ENCODE measurements around the gene DMRTC1.
A peak's percentile ranks its signal among the peaks of the same experiment; 100 is the strongest.
"Not testable (repeated sequence)": the region's sequence is repeated elsewhere in the genome, so short reads cannot be mapped to it uniquely, and the experiment has no call there.

The DMRTC1 gene

GRCh38 chrX:72936882-72937455 lies 6.7 kb downstream of the DMRTC1 start:
- H3K9ac ChIP-seq (ENCODE audit: low read depth, low read length); H2AFZ ChIP-seq (ENCODE audit: low read depth, low read length); H3K36me3 ChIP-seq (ENCODE audit: insufficient read depth, low read length); DNase-seq; H3K79me2 ChIP-seq (ENCODE audit: insufficient read depth, low read length); H4K20me1 ChIP-seq (ENCODE audit: insufficient read depth, low read length); H3K27me3 ChIP-seq (ENCODE audit: insufficient read depth, low read length, poor library complexity); H3K4me3 ChIP-seq (ENCODE audit: low read depth in 1 of 2, low read length in 2 of 2); H3K27ac ChIP-seq (ENCODE audit: low read length); H3K4me2 ChIP-seq (ENCODE audit: insufficient read depth, low read length); H3K9me3 ChIP-seq (ENCODE audit: insufficient read depth, low read length, severe bottlenecking); H3K4me1 ChIP-seq (ENCODE audit: insufficient read depth, low read length); ATAC-seq (ENCODE audit: insufficient read depth, low read depth): not testable (repeated sequence)

GRCh38 chrX:72936455-72936854 lies 7.2 kb downstream of the DMRTC1 start:
- H4K20me1 ChIP-seq (ENCODE audit: insufficient read depth, low read length); H3K4me2 ChIP-seq (ENCODE audit: insufficient read depth, low read length); H3K79me2 ChIP-seq (ENCODE audit: insufficient read depth, low read length); DNase-seq; H2AFZ ChIP-seq (ENCODE audit: low read depth, low read length); H3K4me1 ChIP-seq (ENCODE audit: insufficient read depth, low read length); H3K9me3 ChIP-seq (ENCODE audit: insufficient read depth, low read length, severe bottlenecking); H3K27ac ChIP-seq (ENCODE audit: low read length); H3K4me3 ChIP-seq (ENCODE audit: low read depth in 1 of 2, low read length in 2 of 2); H3K9ac ChIP-seq (ENCODE audit: low read depth, low read length); H3K27me3 ChIP-seq (ENCODE audit: insufficient read depth, low read length, poor library complexity); H3K36me3 ChIP-seq (ENCODE audit: insufficient read depth, low read length): not testable (repeated sequence)
- peak; percentile 50; the same call in 1 of the 3 replicates for ATAC-seq (ENCODE audit: insufficient read depth, low read depth)

GRCh38 chrX:72932283-72932682 lies 11.4 kb downstream of the DMRTC1 start:
- H3K9ac ChIP-seq (ENCODE audit: low read depth, low read length); ATAC-seq (ENCODE audit: insufficient read depth, low read depth); H4K20me1 ChIP-seq (ENCODE audit: insufficient read depth, low read length); H3K9me3 ChIP-seq (ENCODE audit: insufficient read depth, low read length, severe bottlenecking); H2AFZ ChIP-seq (ENCODE audit: low read depth, low read length); H3K27ac ChIP-seq (ENCODE audit: low read length); H3K36me3 ChIP-seq (ENCODE audit: insufficient read depth, low read length); H3K27me3 ChIP-seq (ENCODE audit: insufficient read depth, low read length, poor library complexity); H3K79me2 ChIP-seq (ENCODE audit: insufficient read depth, low read length); H3K4me3 ChIP-seq (ENCODE audit: low read depth in 1 of 2, low read length in 2 of 2); DNase-seq; H3K4me1 ChIP-seq (ENCODE audit: insufficient read depth, low read length); H3K4me2 ChIP-seq (ENCODE audit: insufficient read depth, low read length): not testable (repeated sequence)

- H3K79me2 ChIP-seq (ENCODE audit: insufficient read depth, low read length); ATAC-seq (ENCODE audit: insufficient read depth, low read depth); H3K4me3 ChIP-seq (ENCODE audit: low read depth in 1 of 2, low read length in 2 of 2); H3K9me3 ChIP-seq (ENCODE audit: insufficient read depth, low read length, severe bottlenecking); H4K20me1 ChIP-seq (ENCODE audit: insufficient read depth, low read length); H3K36me3 ChIP-seq (ENCODE audit: insufficient read depth, low read length); H3K27ac ChIP-seq (ENCODE audit: low read length); DNase-seq; H3K4me2 ChIP-seq (ENCODE audit: insufficient read depth, low read length); H2AFZ ChIP-seq (ENCODE audit: low read depth, low read length); H3K4me1 ChIP-seq (ENCODE audit: insufficient read depth, low read length); H3K27me3 ChIP-seq (ENCODE audit: insufficient read depth, low read length, poor library complexity); H3K9ac ChIP-seq (ENCODE audit: low read depth, low read length): not testable (repeated sequence)
Observed at GRCh38 chrX:72916096-72916495, 27.5 kb downstream of the DMRTC1 start.

- DNase-seq; H3K36me3 ChIP-seq (ENCODE audit: insufficient read depth, low read length); H3K4me3 ChIP-seq (ENCODE audit: low read depth in 1 of 2, low read length in 2 of 2); ATAC-seq (ENCODE audit: insufficient read depth, low read depth); H3K27ac ChIP-seq (ENCODE audit: low read length); H3K9me3 ChIP-seq (ENCODE audit: insufficient read depth, low read length, severe bottlenecking); H3K27me3 ChIP-seq (ENCODE audit: insufficient read depth, low read length, poor library complexity); H3K79me2 ChIP-seq (ENCODE audit: insufficient read depth, low read length); H3K4me2 ChIP-seq (ENCODE audit: insufficient read depth, low read length); H4K20me1 ChIP-seq (ENCODE audit: insufficient read depth, low read length); H2AFZ ChIP-seq (ENCODE audit: low read depth, low read length); H3K4me1 ChIP-seq (ENCODE audit: insufficient read depth, low read length); H3K9ac ChIP-seq (ENCODE audit: low read depth, low read length): not testable (repeated sequence)
Observed at GRCh38 chrX:72912315-72912714, 31.3 kb downstream of the DMRTC1 start, which contains the start of gene FAM236C. Gene FAM236C (plus strand): TSS chrX:72912615. CDS start chrX:72912715, 100 bp downstream.

- not testable (repeated sequence) for H3K4me1 ChIP-seq (ENCODE audit: insufficient read depth, low read length); H4K20me1 ChIP-seq (ENCODE audit: insufficient read depth, low read length); H3K79me2 ChIP-seq (ENCODE audit: insufficient read depth, low read length); H3K9ac ChIP-seq (ENCODE audit: low read depth, low read length); H3K27me3 ChIP-seq (ENCODE audit: insufficient read depth, low read length, poor library complexity); DNase-seq; H3K9me3 ChIP-seq (ENCODE audit: insufficient read depth, low read length, severe bottlenecking); H2AFZ ChIP-seq (ENCODE audit: low read depth, low read length); H3K36me3 ChIP-seq (ENCODE audit: insufficient read depth, low read length); ATAC-seq (ENCODE audit: insufficient read depth, low read depth); H3K4me3 ChIP-seq (ENCODE audit: low read depth in 1 of 2, low read length in 2 of 2); H3K4me2 ChIP-seq (ENCODE audit: insufficient read depth, low read length); H3K27ac ChIP-seq (ENCODE audit: low read length)
Observed at GRCh38 chrX:72889740-72890139, 53.9 kb downstream of the DMRTC1 start.

GRCh38 chrX:72882898-72883297 lies 60.7 kb downstream of the DMRTC1 start:
- not testable (repeated sequence) for ATAC-seq (ENCODE audit: insufficient read depth, low read depth); H3K9me3 ChIP-seq (ENCODE audit: insufficient read depth, low read length, severe bottlenecking); H3K27me3 ChIP-seq (ENCODE audit: insufficient read depth, low read length, poor library complexity); H3K4me1 ChIP-seq (ENCODE audit: insufficient read depth, low read length); H3K4me3 ChIP-seq (ENCODE audit: low read depth in 1 of 2, low read length in 2 of 2); H3K27ac ChIP-seq (ENCODE audit: low read length); H2AFZ ChIP-seq (ENCODE audit: low read depth, low read length); H3K4me2 ChIP-seq (ENCODE audit: insufficient read depth, low read length); H3K9ac ChIP-seq (ENCODE audit: low read depth, low read length); H4K20me1 ChIP-seq (ENCODE audit: insufficient read depth, low read length); DNase-seq; H3K36me3 ChIP-seq (ENCODE audit: insufficient read depth, low read length); H3K79me2 ChIP-seq (ENCODE audit: insufficient read depth, low read length)

- not testable (repeated sequence) for H3K4me2 ChIP-seq (ENCODE audit: insufficient read depth, low read length); H3K36me3 ChIP-seq (ENCODE audit: insufficient read depth, low read length); H2AFZ ChIP-seq (ENCODE audit: low read depth, low read length); H3K27me3 ChIP-seq (ENCODE audit: insufficient read depth, low read length, poor library complexity); ATAC-seq (ENCODE audit: insufficient read depth, low read depth); H3K4me3 ChIP-seq (ENCODE audit: low read depth in 1 of 2, low read length in 2 of 2); DNase-seq; H3K79me2 ChIP-seq (ENCODE audit: insufficient read depth, low read length); H3K4me1 ChIP-seq (ENCODE audit: insufficient read depth, low read length); H3K9ac ChIP-seq (ENCODE audit: low read depth, low read length); H3K27ac ChIP-seq (ENCODE audit: low read length); H3K9me3 ChIP-seq (ENCODE audit: insufficient read depth, low read length, severe bottlenecking); H4K20me1 ChIP-seq (ENCODE audit: insufficient read depth, low read length)
Observed at GRCh38 chrX:72837532-72837931, 106.1 kb downstream of the DMRTC1 start.
